Measurements from ENCODE around the gene RPH3AL. TPM values are rescaled to one million over a fixed set of nuclear protein-coding genes. Genes with fewer than 3 reads are reported as not detected.

RPH3AL gene
- total RNA-seq, 1 experiment from 2014 or later: 3.0 TPM

DNA sequence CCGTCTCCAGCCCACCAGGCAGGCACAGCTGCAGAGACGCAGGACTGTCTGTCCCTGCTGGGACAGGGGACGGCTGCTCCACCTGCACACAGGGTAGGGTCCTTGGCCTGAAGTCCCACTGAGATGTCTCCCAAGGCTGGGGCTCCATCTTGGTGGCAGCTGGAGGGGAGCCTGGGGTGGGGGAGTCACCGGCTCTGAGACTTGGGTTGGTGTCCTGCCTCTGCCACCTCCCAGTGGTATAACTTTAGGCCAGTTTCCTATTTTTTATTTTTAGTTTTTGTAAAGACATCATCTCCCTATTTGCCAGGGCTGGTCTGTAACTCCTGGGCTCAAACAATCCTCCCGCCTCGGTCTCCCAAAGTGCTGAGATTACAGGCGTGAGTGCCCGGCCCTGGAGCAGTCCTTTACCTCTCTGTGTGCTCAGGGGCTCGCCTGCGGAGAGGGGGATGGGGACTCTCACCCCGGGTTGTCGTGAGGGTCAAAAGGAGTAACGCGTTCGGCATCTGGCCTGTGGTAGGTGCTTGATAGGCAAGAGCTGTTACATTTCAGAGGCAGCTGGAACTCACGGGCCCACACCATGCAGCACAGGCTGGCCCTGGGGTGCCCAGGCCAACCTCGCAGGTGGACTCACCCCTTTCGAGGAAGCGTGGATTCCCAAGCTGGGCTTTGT is 124.5 kb downstream of the RPH3AL start:
- WGBS (ENCODE audit: extremely low coverage, insufficient read length, low lambda C conversion rate): no CpG with 5 or more reads among the region's 19 CpGs
- Histone ChIP-seq H4K91ac (ENCODE audit: insufficient read length, low read depth, low read length) (no peak overlapping the region), H2BK12ac (ENCODE audit: insufficient read length, low read depth, low read length) (no peak overlapping the region), H3K18ac (ENCODE audit: insufficient read length, low read depth, low read length) (no peak overlapping the region), H2AFZ (ENCODE audit: low read length) (no peak overlapping the region), H3K23ac (ENCODE audit: insufficient read length, low read depth, low read length) (no peak overlapping the region), H3K27ac (ENCODE audit: insufficient read length, low read depth, low read length) (no peak overlapping the region), H3K9ac (ENCODE audit: extremely low read depth, insufficient read length, low read length) (no peak overlapping the region), H2BK5ac (ENCODE audit: insufficient read length, low read length) (no peak overlapping the region), H3K56ac (ENCODE audit: insufficient read length, low read depth, low read length) (no peak overlapping the region), H3K27me3 (ENCODE audit: insufficient read depth, low read length) (no peaks in the 10 kb centered on the region), H2BK20ac (ENCODE audit: low read depth, low read length, poor library complexity, severe bottlenecking) (no peak overlapping the region), H3K4ac (ENCODE audit: low read depth, low read length) (no peak overlapping the region), H3K79me1 (ENCODE audit: insufficient read depth, low read depth, low read length, poor library complexity, severe bottlenecking) (no peaks in the 10 kb centered on the region), H4K5ac (ENCODE audit: insufficient read length, low read depth, low read length) (no peak overlapping the region), H3K23me2 (ENCODE audit: insufficient read length, low read depth, low read length, poor library complexity, severe bottlenecking) (no peaks in the 10 kb centered on the region), H3K9me3 (ENCODE audit: control insufficient read depth, low read depth, low read length) (no peaks in the 10 kb centered on the region), H2BK120ac (ENCODE audit: low read depth, low read length, poor library complexity, severe bottlenecking) (no peak overlapping the region), H3K79me2 (ENCODE audit: insufficient read depth, low read length) (no peaks in the 10 kb centered on the region), H3T11ph (ENCODE audit: low read length) (no peak overlapping the region), H3K14ac (ENCODE audit: insufficient read depth, low read length) (no peak overlapping the region), H3K4me1 (ENCODE audit: insufficient read depth, low read length) (no peaks in the 10 kb centered on the region), H2BK15ac (ENCODE audit: low read depth, low read length) (no peak overlapping the region), H4K8ac (replicated peaks; ENCODE audit: insufficient read length, low read depth, low read length) (no peak overlapping the region), H2AK5ac (ENCODE audit: insufficient read length, low read length) (no peak overlapping the region), H3K4me2 (ENCODE audit: insufficient read depth, insufficient read length, low read length) (no peak overlapping the region), H4K20me1 (ENCODE audit: control insufficient read depth, insufficient read depth, insufficient read length) (no peaks in the 10 kb centered on the region)
- peaks cover 0 to 20% of the 10 kb centered on the region in 2 experiments; a peak in 2 of 4 replicates for H3K4me1 Mint-ChIP-seq
- H3K9me3 Mint-ChIP-seq: no peaks in the 10 kb centered on the region; a peak in 1 of 5 replicates
- DNase-seq: no peak
- no peak overlapping the region for H3K27ac Mint-ChIP-seq
- no peaks in the 10 kb centered on the region; a peak in 1 of 7 replicates for H3K36me3 Mint-ChIP-seq (ENCODE audit: insufficient read depth in 1 of 3, low read depth in 3 of 3)
- TF ChIP-seq, protein P1, sequence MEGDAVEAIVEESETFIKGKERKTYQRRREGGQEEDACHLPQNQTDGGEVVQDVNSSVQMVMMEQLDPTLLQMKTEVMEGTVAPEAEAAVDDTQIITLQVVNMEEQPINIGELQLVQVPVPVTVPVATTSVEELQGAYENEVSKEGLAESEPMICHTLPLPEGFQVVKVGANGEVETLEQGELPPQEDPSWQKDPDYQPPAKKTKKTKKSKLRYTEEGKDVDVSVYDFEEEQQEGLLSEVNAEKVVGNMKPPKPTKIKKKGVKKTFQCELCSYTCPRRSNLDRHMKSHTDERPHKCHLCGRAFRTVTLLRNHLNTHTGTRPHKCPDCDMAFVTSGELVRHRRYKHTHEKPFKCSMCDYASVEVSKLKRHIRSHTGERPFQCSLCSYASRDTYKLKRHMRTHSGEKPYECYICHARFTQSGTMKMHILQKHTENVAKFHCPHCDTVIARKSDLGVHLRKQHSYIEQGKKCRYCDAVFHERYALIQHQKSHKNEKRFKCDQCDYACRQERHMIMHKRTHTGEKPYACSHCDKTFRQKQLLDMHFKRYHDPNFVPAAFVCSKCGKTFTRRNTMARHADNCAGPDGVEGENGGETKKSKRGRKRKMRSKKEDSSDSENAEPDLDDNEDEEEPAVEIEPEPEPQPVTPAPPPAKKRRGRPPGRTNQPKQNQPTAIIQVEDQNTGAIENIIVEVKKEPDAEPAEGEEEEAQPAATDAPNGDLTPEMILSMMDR (conservative IDR thresholded peaks at IDR 0.05): no peak
- peaks cover 2% of the 10 kb centered on the region for H3K27me3 Mint-ChIP-seq (ENCODE audit: low read depth)
- H3K4me3 Mint-ChIP-seq: no peak overlapping the region

Measured in H9 (cell line).